HepG2 (cell line): Measurements from ENCODE around the gene EDN2. TPM values are rescaled to one million over a fixed set of nuclear protein-coding genes. Genes with fewer than 3 reads are reported as not detected.

ENCODE experiments used
- ATAC-seq: fragments of 200-7000 bp; cut with Tn5 transposase; 3 replicates; pipeline ENCODE4 v1.9.1; 2020; ENCODE audit warnings: mild to moderate bottlenecking, moderate library complexity
- BruUV-seq: library from RNA; stranded (reverse); fragments of 400-500 nt; replicated peaks from 2 replicates; lab custom pipeline; 2021; lab: Mats Ljungman, UMichigan
- CTCF ChIA-PET: fragments of 300-600 bp; formaldehyde crosslinking; extraction: SDS; loops from one replicate; lab custom pipeline; 2021; ENCODE audit warnings: low total read pairs, inconsistent platforms, low intra/inter-chr PET ratio; lab: Yijun Ruan, JAX
- POLR2A ChIA-PET: fragments of 350-600 bp; sonication (Branson Sonifier 250); formaldehyde crosslinking; loops from one replicate; lab custom pipeline; 2020; ENCODE audit warnings: antibody characterized with exemption, inconsistent platforms; lab: Yijun Ruan, JAX
- DNase-seq: peaks from one replicate; pipeline ENCODE4 v3.0.0-alpha.2; 2015; ENCODE audit warnings: low spot score
- FAIRE-seq: peaks from 3 replicates; lab custom pipeline; 2011; peaks lifted over from hg19 to GRCh38; lab: Jason Lieb, UNC
- H2AFZ ChIP-seq: one replicate; pipeline ENCODE4 v1.6.1; 2011; ENCODE audit warnings: low read length, inconsistent platforms
- H3K27ac ChIP-seq: fragments of 300-600 bp; 3 replicates; pipeline ENCODE4 v1.8.0; 2011; ENCODE audit warnings: mixed run types, mild to moderate bottlenecking, mixed read lengths, low read length, inconsistent platforms; ENCODE audit not compliant: insufficient read depth; ENCODE audit errors: extremely low read length
- H3K27me3 ChIP-seq, 2 experiments: fragments of 200-600 bp in 1 of 2; 2 replicates in 1 of 2; 3 replicates in 1 of 2; pipeline versions ENCODE4 v1.6.0 to v1.8.0; 2011; ENCODE audit warnings: low read length in 2 of 2, mild to moderate bottlenecking in 2 of 2, moderate library complexity in 2 of 2, inconsistent platforms in 1 of 2; ENCODE audit not compliant: insufficient read depth in 2 of 2, control insufficient read depth in 1 of 2
- H3K36me3 ChIP-seq, 2 experiments: fragments of 200-600 bp in 1 of 2; replicated peaks in 1 of 2; 2 replicates in 1 of 2; 3 replicates in 1 of 2; pipeline versions ENCODE4 v1.5.1 to v1.8.0; 2011; ENCODE audit warnings: low read length in 2 of 2, inconsistent platforms in 1 of 2; ENCODE audit not compliant: insufficient read depth in 2 of 2, control insufficient read depth in 1 of 2
- H3K4me1 ChIP-seq: 2 replicates; pipeline ENCODE4 v1.5.1; 2012; ENCODE audit warnings: low read length, inconsistent platforms; ENCODE audit not compliant: insufficient read depth
- H3K4me2 ChIP-seq: 2 replicates; pipeline ENCODE4 v1.6.0; 2011; ENCODE audit warnings: low read depth, low read length, inconsistent platforms
- H3K4me3 ChIP-seq, 3 experiments: fragments of 200-600 bp in 1 of 3; sonication (generic), shearing (Covaris generic) in 1 of 3; replicated peaks in 1 of 3; 2 replicates each; pipeline ENCODE4 v1.5.1; 2011 to 2016; ENCODE audit warnings: low read length in 3 of 3, inconsistent platforms in 2 of 3, low read depth in 2 of 3, mild to moderate bottlenecking in 2 of 3, control low read depth in 1 of 3, mixed read lengths in 1 of 3; ENCODE audit not compliant: insufficient read depth in 1 of 3
- H3K79me2 ChIP-seq: one replicate; pipeline ENCODE4 v1.6.1; 2011; ENCODE audit warnings: low read length, inconsistent platforms; ENCODE audit not compliant: insufficient read depth
- H3K9ac ChIP-seq: 2 replicates; pipeline ENCODE4 v1.6.0; 2011; ENCODE audit warnings: mild to moderate bottlenecking, low read depth, low read length, inconsistent platforms; ENCODE audit not compliant: insufficient read depth
- H3K9me3 ChIP-seq: 2 replicates; pipeline ENCODE4 v1.5.1; 2012; ENCODE audit warnings: mild to moderate bottlenecking, low read length
- H4K20me1 ChIP-seq: 2 replicates; pipeline ENCODE4 v1.6.0; 2011; ENCODE audit warnings: inconsistent platforms, mild to moderate bottlenecking, low read length, moderate library complexity; ENCODE audit not compliant: insufficient read depth
- DPF2 ChIP-seq: sonication (generic); formaldehyde crosslinking; IDR thresholded peaks from 2 replicates; pipeline ENCODE4 v1.4.0; 2020; ENCODE audit warnings: mild to moderate bottlenecking, low read depth, missing genetic modification reagents, borderline replicate concordance
- NFATC3 ChIP-seq: sonication (generic); formaldehyde crosslinking; IDR thresholded peaks from 2 replicates; pipeline ENCODE4 v1.5.1; 2020; ENCODE audit warnings: mild to moderate bottlenecking, missing genetic modification reagents
- NR3C1 ChIP-seq: sonication (generic); formaldehyde crosslinking; IDR thresholded peaks from 2 replicates; pipeline ENCODE4 v1.4.0; 2020; ENCODE audit warnings: missing genetic modification reagents
- SYNCRIP ChIP-seq: fragments of 200-400 bp; formaldehyde crosslinking; IDR thresholded peaks from 2 replicates; pipeline ENCODE4 v1.6.1; 2018; ENCODE audit warnings: mild to moderate bottlenecking, low read depth, low read length; ENCODE audit not compliant: insufficient read depth
- ZFP36L2 ChIP-seq: sonication (generic); formaldehyde crosslinking; IDR thresholded peaks from 2 replicates; pipeline ENCODE4 v1.4.0; 2020; ENCODE audit warnings: missing genetic modification reagents
- ZNF17 ChIP-seq: sonication (generic); formaldehyde crosslinking; IDR thresholded peaks from 2 replicates; pipeline ENCODE4 v1.5.0; 2020; ENCODE audit warnings: mild to moderate bottlenecking, missing genetic modification reagents
- ZNF331 ChIP-seq: sonication (generic); formaldehyde crosslinking; IDR thresholded peaks from 2 replicates; pipeline ENCODE4 v1.4.0; 2020; ENCODE audit warnings: missing genetic modification reagents
- ZNF567 ChIP-seq: sonication (generic); formaldehyde crosslinking; IDR thresholded peaks from 2 replicates; pipeline ENCODE4 v1.8.1; 2023; ENCODE audit warnings: mild to moderate bottlenecking, missing genetic modification reagents, borderline replicate concordance
- ZNF781 ChIP-seq: sonication (generic); formaldehyde crosslinking; IDR thresholded peaks from 2 replicates; pipeline ENCODE4 v1.5.1; 2020; ENCODE audit warnings: borderline replicate concordance, mild to moderate bottlenecking, missing genetic modification reagents; ENCODE audit errors: not compliant biosample characterization
- ZSCAN5A ChIP-seq: sonication (generic); formaldehyde crosslinking; IDR thresholded peaks from 2 replicates; pipeline ENCODE4 v1.8.0; 2022; ENCODE audit warnings: mild to moderate bottlenecking, missing genetic modification reagents, borderline replicate concordance
- WGBS: methylation state at CpG from one replicate; pipeline ENCODE4 v1.1.6; 2017; ENCODE audit warnings: low lambda C conversion rate; 5-methylcytosine and 5-hydroxymethylcytosine counted together
- in situ Hi-C: cut with HindIII; loops from 2 replicates; pipeline ENCODE4 v1.10.0; 2017; ENCODE audit warnings: low pct_unique_long_range_greater_than_20kb; ENCODE audit not compliant: extremely low pct_ligation_motif_present
- intact Hi-C: fragments of 100-400 bp; cut with micrococcal nuclease; formaldehyde crosslinking; loops from one replicate; pipeline ENCODE4 v1.10.0; 2022; ENCODE audit not compliant: unreplicated experiment
- polyA plus RNA-seq, 8 experiments: library from polyadenylated mRNA; depleted of rRNA in 3 of 8; stranded (reverse) in 7 of 8; unstranded in 1 of 8; fragments of >200 nt; fragmentation: Illumina TruSeq in 4 of 8; extraction: Trizol in 4 of 8; gene quantifications; 2 replicates each; pipeline versions ENCODE4 v1.2.1 to v1.2.3, GENCODE V29; 2011 to 2016; ENCODE audit warnings: low read depth in 4 of 8, missing spikeins in 1 of 8, mixed read lengths in 1 of 8; ENCODE audit not compliant: insufficient read depth in 1 of 8
- total RNA-seq, 5 experiments: library from RNA; depleted of rRNA; stranded (reverse); fragments of >200 nt; fragmentation: Illumina TruSeq; extraction: Trizol; gene quantifications; 2 replicates each; pipeline ENCODE4 v1.2.3, GENCODE V29; 2016; ENCODE audit warnings: low read depth in 1 of 5

The EDN2 gene
- total and polyA plus RNA-seq, 2 of the 13 experiments (the other 11 are each of a cell fraction or from before 2014, with no cell fraction given), result not detected

- TF ChIP-seq NR3C1 (no peak), DPF2 (CRISPR knock-in tag) (no peak), ZFP36L2 (CRISPR knock-in tag) (no peak)
Measured at GRCh38 chr1:41484402-41485241, at the start of gene EDN2 (continued).

- no peak overlapping the region for H3K4me3 ChIP-seq
- DNase-seq (no peak), FAIRE-seq (no peak), ATAC-seq (no peak)
- no peak overlapping the region for H3K27ac ChIP-seq
- WGBS, result 5% methylated on average over 5 of the region's 5 CpGs
- in situ Hi-C loops, result no loop called here
- peaks cover 4% of the 10 kb centered on the region for H3K9me3 ChIP-seq
- H3K27me3 ChIP-seq, result peaks cover 8 to 35% of the 10 kb centered on the region in 2 experiments; a peak in 4 of 5 replicates
- TF ChIP-seq SYNCRIP (no peak), ZNF17 (no peak), ZNF331 (CRISPR knock-in tag) (no peak), NFATC3 (CRISPR knock-in tag) (no peak), ZSCAN5A (no peak), ZNF781 (CRISPR knock-in tag) (no peak), ZNF567 (CRISPR knock-in tag) (no peak)
- no peaks in the 10 kb centered on the region for H3K79me2 ChIP-seq
- H2AFZ ChIP-seq, result no peak overlapping the region
- POLR2A ChIA-PET, result no interaction called here
- CTCF ChIA-PET, result no interaction called here
- intact Hi-C loops, result no loop called here
- no TSS peak for BruUV-seq
- H3K36me3 ChIP-seq, result no peaks in the 10 kb centered on the region
- H3K4me1 ChIP-seq, result no peaks in the 10 kb centered on the region
- H3K4me2 ChIP-seq, result no peak overlapping the region
- no peaks in the 10 kb centered on the region for H4K20me1 ChIP-seq
- H3K9ac ChIP-seq, result no peak overlapping the region
Measured at GRCh38 chr1:41533731-41534080, 49.2 kb upstream of the EDN2 start.
